Activated CD4-positive, alpha-beta T cell treated with anti-CD3 and anti-CD28 coated beads for 4 hours (primary cell): ENCODE measurements around the gene FAP.

Experiments
- DNase-seq, 2 donors: peaks; one replicate each; pipeline ENCODE4 v3.0.0-alpha.2; 2020

The FAP gene

GRCh38 chr2:162125138-162125537 is 118.1 kb downstream of the FAP start:
- no peak for DNase-seq

- peak in 1 of 2 donors; percentile 9 for DNase-seq
Measured at GRCh38 chr2:162123806-162124758, 119.2 kb downstream of the FAP start.
